Activated T-cell treated with anti-CD3 and anti-CD28 coated beads, Interleukin-2, amount 50 U/mL, for 4 hours (primary cell): ENCODE measurements around the gene THUMPD2. TPM values are rescaled to one million over a fixed set of nuclear protein-coding genes. Genes with fewer than 3 reads are reported as not detected.
"Not testable (repeated sequence)": the region's sequence is repeated elsewhere in the genome, so short reads cannot be mapped to it uniquely, and the experiment has no call there.

Experiments
- ATAC-seq, 2 donors: fragments of 200-7000 bp; cut with Tn5 transposase; one replicate each; pipeline ENCODE4 v1.10.0; 2021
- DNase-seq: peaks from one replicate; pipeline ENCODE4 v3.0.0-alpha.2; 2020
- H3K27me3 Mint-ChIP-seq: one replicate; pipeline ENCODE4 v1.8.0; 2021; ENCODE audit warnings: low read depth, mixed read lengths
- H3K36me3 Mint-ChIP-seq: one replicate; pipeline ENCODE4 v1.8.0; 2022; ENCODE audit warnings: mixed read lengths; ENCODE audit not compliant: insufficient read depth
- H3K4me1 Mint-ChIP-seq: one replicate; pipeline ENCODE4 v1.8.0; 2021; ENCODE audit warnings: low read depth, mixed read lengths
- H3K4me3 Mint-ChIP-seq: one replicate; pipeline ENCODE4 v1.8.0; 2021; ENCODE audit warnings: mild to moderate bottlenecking, moderate library complexity, mixed read lengths
- H3K9me3 Mint-ChIP-seq: one replicate; pipeline ENCODE4 v1.8.0; 2021; ENCODE audit warnings: mixed read lengths
- total RNA-seq, 3 donors: library from RNA; stranded (reverse); gene quantifications; one replicate each; pipeline ENCODE4 v1.2.1, GENCODE V29; 2021

Gene THUMPD2, protein sequence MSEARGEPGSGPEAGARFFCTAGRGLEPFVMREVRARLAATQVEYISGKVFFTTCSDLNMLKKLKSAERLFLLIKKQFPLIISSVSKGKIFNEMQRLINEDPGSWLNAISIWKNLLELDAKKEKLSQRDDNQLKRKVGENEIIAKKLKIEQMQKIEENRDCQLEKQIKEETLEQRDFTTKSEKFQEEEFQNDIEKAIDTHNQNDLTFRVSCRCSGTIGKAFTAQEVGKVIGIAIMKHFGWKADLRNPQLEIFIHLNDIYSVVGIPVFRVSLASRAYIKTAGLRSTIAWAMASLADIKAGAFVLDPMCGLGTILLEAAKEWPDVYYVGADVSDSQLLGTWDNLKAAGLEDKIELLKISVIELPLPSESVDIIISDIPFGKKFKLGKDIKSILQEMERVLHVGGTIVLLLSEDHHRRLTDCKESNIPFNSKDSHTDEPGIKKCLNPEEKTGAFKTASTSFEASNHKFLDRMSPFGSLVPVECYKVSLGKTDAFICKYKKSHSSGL
- total RNA-seq: 10 to 100 TPM; 12.2 to 14.5 (median 14.0) TPM

DNA sequence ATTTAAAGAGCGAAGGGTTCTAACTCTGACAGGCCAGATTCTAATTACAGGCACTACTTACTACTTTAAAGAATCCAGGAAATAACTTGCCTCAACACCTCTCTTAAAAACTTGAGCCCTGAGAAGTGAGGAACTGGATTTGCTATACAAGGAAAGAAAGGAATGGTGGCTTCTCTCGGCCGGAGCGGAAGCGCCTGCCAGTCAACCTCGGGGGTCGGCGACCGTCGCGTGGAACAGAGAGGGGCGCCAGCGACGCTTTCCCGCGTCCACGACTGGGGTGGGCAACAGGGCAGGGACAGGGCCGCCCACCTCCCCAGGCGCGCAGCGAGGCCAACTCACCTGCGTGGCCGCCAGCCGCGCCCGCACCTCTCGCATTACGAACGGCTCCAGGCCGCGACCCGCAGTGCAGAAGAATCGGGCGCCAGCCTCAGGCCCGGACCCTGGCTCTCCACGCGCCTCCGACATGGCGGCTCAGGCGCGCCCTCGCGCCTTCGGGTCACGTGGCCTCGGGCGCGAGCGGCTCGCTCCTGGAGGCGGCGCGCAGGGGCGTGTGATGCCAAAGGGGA lies at the start of gene THUMPD2:
THUMPD2 (minus strand) TSS at position 484 of the 566 bp plus-strand sequence; CDS start at position 465, 19 bp downstream.
- no peaks in the 10 kb centered on the region for H3K9me3 Mint-ChIP-seq
- peak; percentile 81 to 82 for ATAC-seq
- H3K27me3 Mint-ChIP-seq: no peaks in the 10 kb centered on the region
- peaks cover 61% of the 10 kb centered on the region for H3K4me1 Mint-ChIP-seq
- H3K4me3 Mint-ChIP-seq: peak within 1 kb of the TSS; percentile 93
- DNase-seq: peak; percentile 59
- peaks cover 5% of the 10 kb centered on the region for H3K36me3 Mint-ChIP-seq

DNA sequence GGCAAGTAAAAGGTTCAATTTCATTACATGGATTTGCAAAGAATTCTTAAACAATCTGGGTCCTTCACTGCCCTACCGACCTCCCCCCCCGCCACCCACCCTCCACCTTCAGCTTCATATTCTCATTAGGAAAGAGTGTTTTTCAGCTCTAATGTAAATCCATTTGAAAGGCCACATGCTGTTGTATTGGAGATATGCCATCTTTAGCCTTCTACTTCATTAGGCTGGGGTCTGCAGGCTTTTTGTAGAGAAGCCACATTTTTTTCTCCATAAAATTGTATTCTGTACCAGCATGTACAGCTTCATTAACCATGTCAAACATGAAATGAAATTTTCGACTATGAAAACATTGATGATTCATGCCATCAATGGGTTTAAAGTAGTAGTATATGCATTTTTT lies 42.8 kb upstream of the THUMPD2 start:
- no peak for ATAC-seq
- no peaks in the 10 kb centered on the region for H3K36me3 Mint-ChIP-seq

DNA sequence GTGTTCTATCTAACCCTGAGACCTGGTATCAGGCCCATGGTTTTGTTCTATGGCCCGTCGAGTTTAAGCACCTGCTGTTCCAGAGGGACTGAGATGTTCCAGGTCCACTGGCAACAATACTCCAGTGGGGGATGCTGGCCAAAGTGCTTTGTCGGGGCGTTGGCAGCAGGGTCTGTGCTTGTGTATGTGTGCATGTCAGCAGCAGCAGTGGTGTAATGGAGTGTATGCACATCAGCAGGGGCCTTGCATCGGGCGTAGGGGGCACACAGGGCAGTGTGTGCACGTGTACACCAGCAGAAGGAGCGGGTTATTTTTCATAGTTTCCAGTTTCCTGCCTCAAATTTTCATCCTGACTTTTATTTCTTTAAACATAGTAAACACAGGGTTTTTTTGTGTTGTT lies 37.8 kb upstream of the THUMPD2 start:
- no peaks in the 10 kb centered on the region for H3K36me3 Mint-ChIP-seq
- H3K4me3 Mint-ChIP-seq: no peak overlapping the region
- H3K9me3 Mint-ChIP-seq: peaks cover 6% of the 10 kb centered on the region
- ATAC-seq: no peak
- no peak for DNase-seq
- no peaks in the 10 kb centered on the region for H3K4me1 Mint-ChIP-seq
- peaks cover 12% of the 10 kb centered on the region for H3K27me3 Mint-ChIP-seq

More for the DNA sequence above, 42.8 kb upstream of the THUMPD2 start:
- H3K27me3 Mint-ChIP-seq: peaks cover 2% of the 10 kb centered on the region
- no peak overlapping the region for H3K4me3 Mint-ChIP-seq
- no peaks in the 10 kb centered on the region for H3K4me1 Mint-ChIP-seq
- no peaks in the 10 kb centered on the region for H3K9me3 Mint-ChIP-seq
- DNase-seq: no peak

DNA sequence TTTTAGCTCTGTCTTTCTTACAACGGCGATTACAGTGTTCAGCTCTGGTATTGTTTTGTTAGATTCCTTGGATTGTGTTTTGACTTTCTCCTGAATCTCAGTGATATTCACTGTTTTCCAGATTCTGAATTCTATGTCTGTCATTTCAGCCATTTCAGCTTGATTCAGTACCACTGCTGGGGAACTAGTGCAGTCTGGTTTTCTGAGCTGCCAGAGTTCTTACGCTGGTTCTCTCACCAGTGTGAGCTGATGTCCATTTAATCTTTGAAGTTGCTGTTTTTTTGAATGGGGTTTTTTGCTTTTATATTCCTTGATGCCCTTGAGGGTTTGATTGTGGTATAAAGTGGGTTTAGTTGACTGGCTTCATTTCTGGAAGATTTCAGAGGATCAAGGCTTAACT lies 37.4 kb upstream of the THUMPD2 start:
- DNase-seq (no peak), ATAC-seq (no peak)
- H3K4me1 Mint-ChIP-seq: no peaks in the 10 kb centered on the region
- peaks cover 14% of the 10 kb centered on the region for H3K27me3 Mint-ChIP-seq
- no peaks in the 10 kb centered on the region for H3K36me3 Mint-ChIP-seq
- H3K4me3 Mint-ChIP-seq: no peak overlapping the region
- H3K9me3 Mint-ChIP-seq: peaks cover 7% of the 10 kb centered on the region

DNA sequence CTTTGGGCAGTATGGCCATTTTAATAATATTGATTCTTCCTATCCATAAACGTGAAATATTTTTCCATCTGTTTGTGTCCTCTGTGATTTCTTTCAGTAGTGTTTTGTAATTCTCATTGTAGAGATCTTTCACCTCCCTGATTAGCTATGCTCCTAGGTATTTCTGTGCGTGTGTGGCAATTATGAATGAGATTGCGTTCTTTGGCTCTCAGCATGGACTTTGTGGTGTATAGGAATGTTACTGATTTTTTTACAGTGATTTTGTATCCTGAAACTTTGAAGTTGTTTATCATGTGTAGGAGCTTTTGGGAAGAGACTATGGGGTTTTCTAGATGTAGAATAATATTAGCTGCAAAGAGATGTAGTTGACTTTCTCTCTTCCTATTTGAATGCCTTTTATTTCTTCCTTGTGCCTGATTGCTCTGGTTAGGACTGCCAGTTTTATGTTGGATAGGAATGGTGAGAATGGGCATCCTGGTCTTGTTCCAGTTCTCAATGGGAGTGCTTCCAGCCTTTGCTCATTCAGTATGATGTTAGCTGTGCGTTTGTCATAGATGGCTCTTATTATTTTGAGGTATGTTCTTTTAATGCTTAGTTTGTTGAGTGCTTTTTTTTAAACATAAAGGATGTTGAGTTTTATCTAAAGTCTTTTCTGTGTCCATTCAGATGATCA lies 27.0 kb upstream of the THUMPD2 start:
- peaks cover 4% of the 10 kb centered on the region for H3K27me3 Mint-ChIP-seq

DNA sequence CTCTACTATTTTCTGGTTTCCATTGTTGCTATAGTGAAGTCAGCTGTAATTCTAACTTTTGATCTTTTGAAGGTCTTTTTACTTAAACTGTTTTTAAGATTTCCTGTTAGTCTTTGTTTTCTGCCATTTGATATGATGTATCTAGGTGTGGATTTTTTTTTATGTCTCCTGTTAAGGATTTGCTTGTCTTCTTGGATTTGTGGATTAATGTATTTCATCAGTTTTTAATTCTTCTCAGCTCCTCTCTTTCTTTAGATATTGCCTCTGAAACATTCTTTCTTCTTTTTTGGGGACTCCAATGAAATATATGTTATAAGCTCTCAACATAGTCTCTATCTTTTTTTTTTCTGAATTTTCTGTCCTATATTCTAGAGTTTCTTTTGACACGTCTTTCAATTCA lies 24.8 kb upstream of the THUMPD2 start:
- DNase-seq (no peak), ATAC-seq (no peak)
- Mint-ChIP-seq H3K27me3 (peaks cover 2% of the 10 kb centered on the region), H3K4me1 (no peaks in the 10 kb centered on the region), H3K9me3 (peaks cover 29% of the 10 kb centered on the region), H3K36me3 (no peaks in the 10 kb centered on the region), H3K4me3 (no peak overlapping the region)

More for the DNA sequence above, 27.0 kb upstream of the THUMPD2 start:
- peaks cover 35% of the 10 kb centered on the region for H3K9me3 Mint-ChIP-seq
- ATAC-seq (no peak), DNase-seq (no peak)
- H3K4me1 Mint-ChIP-seq: no peaks in the 10 kb centered on the region
- no peak overlapping the region for H3K4me3 Mint-ChIP-seq
- H3K36me3 Mint-ChIP-seq: no peaks in the 10 kb centered on the region

DNA sequence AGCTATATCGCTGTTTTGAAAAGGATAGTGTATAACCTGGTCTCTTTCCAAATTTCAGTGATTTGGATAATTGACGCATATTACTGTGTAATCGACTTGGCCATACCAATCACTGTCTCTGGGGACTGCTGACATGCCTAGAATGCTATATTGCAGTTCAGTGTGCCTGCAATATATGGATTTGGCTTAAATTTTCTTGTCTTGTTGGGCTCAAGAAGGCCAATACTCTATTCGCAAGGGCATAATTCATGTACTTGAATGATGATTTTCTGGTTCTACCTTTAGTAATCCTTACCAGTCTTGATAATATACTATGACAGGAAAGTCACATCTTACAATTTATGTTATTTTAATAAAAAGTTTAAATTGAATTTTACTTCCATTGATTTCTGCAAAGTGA lies 21.7 kb upstream of the THUMPD2 start:
- DNase-seq (no peak), ATAC-seq (no peak)
- Mint-ChIP-seq H3K36me3 (no peaks in the 10 kb centered on the region), H3K4me3 (no peak overlapping the region), H3K9me3 (peaks cover 22% of the 10 kb centered on the region), H3K4me1 (no peaks in the 10 kb centered on the region), H3K27me3 (no peaks in the 10 kb centered on the region)

DNA sequence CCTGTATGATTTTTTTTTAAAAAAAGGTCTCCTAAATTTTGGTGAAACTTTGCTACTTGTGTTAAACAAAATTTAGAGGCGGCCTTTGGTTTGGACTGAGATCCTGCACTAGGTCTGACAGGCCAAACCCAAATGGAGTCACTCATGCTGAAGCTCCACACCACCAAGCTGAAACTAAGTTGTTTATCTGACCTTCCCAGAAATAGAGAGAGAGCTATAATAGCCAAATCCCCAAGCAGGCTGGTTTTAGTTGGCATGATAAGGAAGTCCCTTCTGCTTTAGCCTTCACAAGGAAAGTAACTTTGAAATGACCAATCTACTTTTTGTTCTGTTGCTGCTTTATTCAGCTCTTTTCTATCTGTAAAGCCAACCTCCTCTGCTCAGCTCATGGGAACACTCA lies 17.1 kb upstream of the THUMPD2 start:
- Mint-ChIP-seq H3K27me3 (no peaks in the 10 kb centered on the region), H3K4me1 (no peaks in the 10 kb centered on the region), H3K4me3 (no peak overlapping the region), H3K9me3 (peaks cover 6% of the 10 kb centered on the region), H3K36me3 (no peaks in the 10 kb centered on the region)
- no peak for DNase-seq
- ATAC-seq: no peak

DNA sequence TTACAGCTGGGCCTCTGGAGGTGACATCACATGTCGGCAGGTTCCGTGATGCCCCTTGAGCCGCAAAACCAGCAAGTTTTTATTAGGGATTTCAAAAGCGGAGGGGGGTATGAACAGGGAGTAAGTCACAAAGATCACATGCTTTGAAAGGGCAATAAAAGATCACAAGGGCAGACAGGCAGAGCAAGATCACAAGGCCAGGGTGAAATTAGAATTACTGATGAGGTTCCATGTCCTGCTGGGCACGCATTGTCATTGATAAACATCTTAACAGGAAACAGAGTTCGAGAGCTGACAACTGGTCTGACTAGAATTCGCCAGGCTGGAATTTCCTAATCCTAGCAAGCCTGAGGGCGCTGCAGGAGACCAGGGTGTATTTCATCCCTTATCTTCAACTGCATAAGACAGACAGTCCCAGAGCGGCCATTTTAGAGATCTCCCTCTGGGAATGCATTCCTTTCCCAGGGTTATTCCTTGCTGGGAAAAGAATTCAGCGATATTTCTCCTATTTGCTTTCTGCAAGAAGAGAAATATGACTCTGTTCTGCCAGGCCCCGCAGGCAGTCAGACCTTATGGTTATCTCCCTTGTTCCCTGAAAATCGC lies 11.3 kb upstream of the THUMPD2 start:
- H3K4me3 Mint-ChIP-seq, H3K36me3 Mint-ChIP-seq, DNase-seq, ATAC-seq, H3K27me3 Mint-ChIP-seq, H3K4me1 Mint-ChIP-seq: not testable (repeated sequence)
- peaks cover 12% of the 10 kb centered on the region for H3K9me3 Mint-ChIP-seq

DNA sequence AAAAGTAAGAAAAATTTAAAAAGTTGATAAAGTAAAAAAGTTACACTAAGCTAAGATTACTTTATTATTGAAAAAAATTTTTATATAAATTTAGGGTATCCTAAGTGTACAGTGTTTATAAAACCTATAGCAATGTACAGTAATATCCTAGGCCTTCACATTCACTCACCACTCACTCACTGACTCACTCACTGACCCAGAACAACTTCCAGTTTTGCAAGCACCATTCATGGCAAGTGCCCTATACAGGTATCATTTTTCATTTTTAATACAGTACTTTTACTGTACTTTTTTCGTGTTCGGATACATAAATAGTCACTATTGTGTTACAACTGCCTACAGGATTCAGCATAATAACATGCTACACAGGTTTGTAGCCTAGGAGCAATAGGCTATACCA lies 8.9 kb upstream of the THUMPD2 start:
- DNase-seq: no peak
- Mint-ChIP-seq H3K36me3 (no peaks in the 10 kb centered on the region), H3K4me3 (no peak overlapping the region), H3K9me3 (peaks cover 12% of the 10 kb centered on the region), H3K4me1 (peaks cover 1% of the 10 kb centered on the region), H3K27me3 (peaks cover 12% of the 10 kb centered on the region)
- ATAC-seq: no peak

DNA sequence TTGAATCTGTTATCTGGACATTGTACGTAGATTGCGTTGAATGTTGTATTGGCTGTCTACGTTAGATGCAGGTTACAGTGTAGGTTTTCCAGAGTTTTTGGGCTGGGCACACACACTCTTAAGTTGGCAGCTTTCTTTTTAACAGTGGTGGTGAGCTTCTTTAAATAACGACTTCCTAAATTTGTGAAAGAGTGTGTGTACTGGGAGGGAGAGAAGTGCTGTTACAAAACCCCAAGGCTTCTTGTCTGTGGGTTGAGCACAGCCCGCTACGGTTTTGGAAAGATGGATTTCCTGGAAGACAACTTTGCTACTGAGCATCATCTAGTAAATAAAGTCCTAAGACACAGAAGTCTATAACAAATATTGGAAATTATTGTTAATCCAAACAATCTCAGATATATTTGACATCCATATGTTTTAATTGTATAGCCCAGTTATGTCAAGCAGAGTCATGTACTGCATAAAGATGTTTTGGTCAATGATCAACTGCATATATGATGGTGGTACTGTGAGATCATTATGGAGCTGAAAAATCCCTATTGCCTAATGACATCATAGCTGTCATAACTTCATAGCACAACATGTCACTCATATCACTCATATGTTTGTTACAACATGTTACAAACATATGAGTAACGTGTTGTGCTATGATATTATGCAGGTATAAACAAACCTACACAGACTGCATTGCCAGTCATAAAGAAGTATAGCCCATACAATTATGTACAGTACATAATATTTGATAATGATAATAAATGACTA lies 7.9 kb upstream of the THUMPD2 start:
- Mint-ChIP-seq H3K36me3 (no peaks in the 10 kb centered on the region), H3K27me3 (peaks cover 12% of the 10 kb centered on the region), H3K4me1 (peaks cover 6% of the 10 kb centered on the region), H3K4me3 (no peak overlapping the region), H3K9me3 (peaks cover 12% of the 10 kb centered on the region)
- DNase-seq (no peak), ATAC-seq (no peak)

DNA sequence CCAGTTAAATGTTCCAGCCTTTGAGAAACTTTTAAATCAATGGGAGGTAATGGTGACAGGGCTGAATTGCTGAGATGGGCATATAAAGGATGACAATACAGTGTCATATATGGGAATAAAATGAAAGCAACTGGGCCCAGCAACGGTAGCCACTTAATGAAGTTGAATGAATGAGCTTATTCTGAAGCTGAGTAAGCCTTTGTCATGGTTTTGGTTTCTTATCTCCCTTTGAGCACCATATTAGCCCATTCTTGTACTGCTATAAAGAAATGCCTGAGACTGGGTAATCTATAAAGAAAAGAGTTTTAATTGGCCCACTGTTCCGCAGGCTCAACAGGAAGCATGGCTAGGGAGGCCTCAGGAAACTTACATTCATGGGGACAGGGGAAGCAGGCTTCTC lies 3.5 kb upstream of the THUMPD2 start:
- Mint-ChIP-seq H3K27me3 (peaks cover 7% of the 10 kb centered on the region), H3K9me3 (no peaks in the 10 kb centered on the region), H3K4me3 (no peak overlapping the region), H3K4me1 (peaks cover 37% of the 10 kb centered on the region), H3K36me3 (peaks cover 5% of the 10 kb centered on the region)
- DNase-seq: no peak
- no peak for ATAC-seq

DNA sequence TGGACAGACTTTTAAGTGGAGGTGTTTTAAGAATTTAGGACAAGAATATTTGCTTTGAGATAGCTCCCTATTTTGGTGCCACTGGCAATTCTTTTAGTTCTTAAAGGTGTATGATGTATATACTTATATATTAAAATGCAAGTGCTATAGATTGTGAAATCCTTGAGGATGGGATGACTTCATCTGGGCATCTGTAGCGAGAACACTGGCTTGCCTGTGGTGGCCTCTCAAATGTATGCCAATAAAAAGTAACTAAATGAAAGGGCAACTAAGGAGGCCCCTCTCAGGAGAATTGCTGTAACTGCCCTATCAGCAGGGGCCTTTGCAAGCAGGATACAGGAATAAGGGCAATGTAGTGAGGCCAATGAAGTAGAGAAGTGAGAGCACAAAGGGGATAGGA lies 2.6 kb upstream of the THUMPD2 start:
- Mint-ChIP-seq H3K4me1 (peaks cover 44% of the 10 kb centered on the region), H3K36me3 (peaks cover 5% of the 10 kb centered on the region), H3K4me3 (no peak overlapping the region), H3K27me3 (peaks cover 7% of the 10 kb centered on the region), H3K9me3 (no peaks in the 10 kb centered on the region)
- DNase-seq: no peak
- no peak for ATAC-seq
